Right atrium auricular region (tissue), 2 donors: ENCODE data around the gene KCND3. TPM values are rescaled to one million over a fixed set of nuclear protein-coding genes. Genes with fewer than 3 reads are reported as not detected.

Source experiments
- DNase-seq: peaks from one replicate; pipeline ENCODE4 v3.0.0-alpha.2; 2019; ENCODE audit warnings: low spot score
- H3K27ac ChIP-seq, 2 donors: fragments of 200-600 bp; sonication (generic); 1 replicate in 1 of 2; 2 replicates in 1 of 2; pipeline ENCODE4 v1.5.1; 2016 to 2019
- H3K27me3 ChIP-seq, 2 donors: fragments of 200-600 bp; sonication (generic); one replicate each; pipeline versions ENCODE4 v1.5.1 to v1.6.0; 2017 to 2019
- H3K36me3 ChIP-seq: fragments of 200-600 bp; sonication (generic); one replicate; pipeline ENCODE4 v1.5.1; 2016
- H3K4me1 ChIP-seq, 2 donors: fragments of 200-600 bp; sonication (generic); one replicate each; pipeline versions ENCODE4 v1.5.1 to v1.6.0; 2017 to 2019
- H3K4me3 ChIP-seq, 2 donors: fragments of 200-600 bp; sonication (generic); 1 replicate in 1 of 2; 2 replicates in 1 of 2; pipeline ENCODE4 v1.5.1; 2017 to 2019; ENCODE audit warnings: mild to moderate bottlenecking in 1 of 2, moderate library complexity in 1 of 2
- H3K9me3 ChIP-seq, 2 donors: fragments of 200-600 bp; sonication (generic); one replicate each; pipeline ENCODE4 v1.5.1; 2019
- total RNA-seq, 2 donors: library from RNA; depleted of rRNA; stranded (reverse); fragments of >200 nt; gene quantifications; one replicate each; pipeline ENCODE4 v1.1.0, GENCODE V29; 2016
- TF ChIP-seq, protein P1 (sequence below), 2 donors: fragments of 200-600 bp; sonication (generic); IDR thresholded peaks; one replicate each; pipeline ENCODE4 v1.5.1; 2019; ENCODE audit warnings: antibody characterized with exemption in 2 of 2

Gene KCND3
- total RNA-seq, 2 donors from 2014 or later: 19.6 to 24.9 TPM

DNA sequence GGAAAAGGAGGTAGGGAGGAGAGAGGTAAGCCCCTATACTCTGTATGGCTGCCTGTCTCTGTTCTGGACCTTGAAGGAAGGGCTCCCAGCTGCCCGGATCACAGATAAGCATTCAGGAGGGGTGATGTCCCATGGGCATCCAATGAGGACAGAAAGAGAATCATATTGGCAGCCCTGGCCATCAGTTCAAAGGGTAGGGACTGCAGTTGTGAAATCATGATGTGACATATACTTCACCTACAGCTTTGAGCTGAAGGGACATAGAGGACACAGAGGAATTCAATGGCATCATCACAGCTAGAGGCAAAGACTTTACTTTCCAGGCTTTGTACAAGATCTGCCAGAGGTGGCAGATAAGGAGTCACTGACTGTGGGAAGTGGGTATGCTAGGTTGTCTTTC is 212.2 kb downstream of the KCND3 start:
- TF ChIP-seq, protein P1, sequence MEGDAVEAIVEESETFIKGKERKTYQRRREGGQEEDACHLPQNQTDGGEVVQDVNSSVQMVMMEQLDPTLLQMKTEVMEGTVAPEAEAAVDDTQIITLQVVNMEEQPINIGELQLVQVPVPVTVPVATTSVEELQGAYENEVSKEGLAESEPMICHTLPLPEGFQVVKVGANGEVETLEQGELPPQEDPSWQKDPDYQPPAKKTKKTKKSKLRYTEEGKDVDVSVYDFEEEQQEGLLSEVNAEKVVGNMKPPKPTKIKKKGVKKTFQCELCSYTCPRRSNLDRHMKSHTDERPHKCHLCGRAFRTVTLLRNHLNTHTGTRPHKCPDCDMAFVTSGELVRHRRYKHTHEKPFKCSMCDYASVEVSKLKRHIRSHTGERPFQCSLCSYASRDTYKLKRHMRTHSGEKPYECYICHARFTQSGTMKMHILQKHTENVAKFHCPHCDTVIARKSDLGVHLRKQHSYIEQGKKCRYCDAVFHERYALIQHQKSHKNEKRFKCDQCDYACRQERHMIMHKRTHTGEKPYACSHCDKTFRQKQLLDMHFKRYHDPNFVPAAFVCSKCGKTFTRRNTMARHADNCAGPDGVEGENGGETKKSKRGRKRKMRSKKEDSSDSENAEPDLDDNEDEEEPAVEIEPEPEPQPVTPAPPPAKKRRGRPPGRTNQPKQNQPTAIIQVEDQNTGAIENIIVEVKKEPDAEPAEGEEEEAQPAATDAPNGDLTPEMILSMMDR (IDR thresholded peaks at IDR 0.05): no peak
- Histone ChIP-seq H3K27me3 (no peaks in the 10 kb centered on the region), H3K4me3 (no peak overlapping the region), H3K36me3 (peaks cover 12% of the 10 kb centered on the region), H3K27ac (no peak overlapping the region), H3K4me1 (no peaks in the 10 kb centered on the region), H3K9me3 (no peaks in the 10 kb centered on the region)
- DNase-seq: no peak

DNA sequence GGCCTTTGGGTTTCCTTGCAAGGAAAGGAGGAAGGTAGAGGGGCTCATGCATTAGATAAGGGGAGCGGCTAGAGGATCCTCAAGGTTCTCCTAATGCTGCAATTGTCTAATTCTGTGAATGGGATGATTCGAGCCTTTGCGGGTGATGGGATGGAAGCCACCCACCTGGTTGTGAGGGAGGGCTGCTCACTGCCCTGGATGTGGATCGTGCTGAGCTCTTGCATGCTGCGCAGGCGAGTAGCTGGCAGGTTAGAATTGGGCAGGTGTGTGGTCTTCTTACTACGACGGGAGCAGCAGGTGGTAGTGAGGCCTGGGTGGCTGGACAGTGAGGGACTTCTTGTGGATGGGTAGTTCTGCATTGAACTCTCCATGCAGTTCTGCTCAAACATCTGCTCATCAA is 212.6 kb downstream of the KCND3 start:
- TF ChIP-seq, protein P1 (IDR thresholded peaks at IDR 0.05): no peak
- Histone ChIP-seq H3K9me3 (no peaks in the 10 kb centered on the region), H3K4me3 (no peak overlapping the region), H3K27ac (no peak overlapping the region), H3K4me1 (no peaks in the 10 kb centered on the region), H3K36me3 (peaks cover 12% of the 10 kb centered on the region), H3K27me3 (no peaks in the 10 kb centered on the region)
- no peak for DNase-seq

DNA sequence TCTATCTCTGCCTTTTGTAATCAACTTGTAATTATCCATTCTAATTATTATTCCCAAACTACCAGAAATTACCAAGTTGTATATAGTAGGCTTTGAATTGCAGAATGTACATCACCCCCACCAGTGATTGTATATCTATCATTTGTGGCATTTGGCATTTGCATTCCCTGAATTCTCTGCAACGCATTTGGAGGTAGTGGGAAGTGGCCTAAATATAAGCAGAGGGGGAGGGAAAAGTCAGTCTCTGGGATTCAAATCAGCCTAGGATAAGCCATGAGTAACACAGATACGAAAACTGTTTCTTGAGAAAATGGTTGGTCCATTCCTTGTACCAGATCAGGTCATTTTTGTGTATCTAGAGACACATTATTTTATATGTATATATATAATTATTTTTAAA is 213.1 kb downstream of the KCND3 start:
- no peak for DNase-seq
- TF ChIP-seq, protein P1 (IDR thresholded peaks at IDR 0.05): no peak
- Histone ChIP-seq H3K27ac (no peak overlapping the region), H3K36me3 (peaks cover 12% of the 10 kb centered on the region), H3K4me3 (no peak overlapping the region), H3K4me1 (no peaks in the 10 kb centered on the region), H3K27me3 (no peaks in the 10 kb centered on the region), H3K9me3 (no peaks in the 10 kb centered on the region)

DNA sequence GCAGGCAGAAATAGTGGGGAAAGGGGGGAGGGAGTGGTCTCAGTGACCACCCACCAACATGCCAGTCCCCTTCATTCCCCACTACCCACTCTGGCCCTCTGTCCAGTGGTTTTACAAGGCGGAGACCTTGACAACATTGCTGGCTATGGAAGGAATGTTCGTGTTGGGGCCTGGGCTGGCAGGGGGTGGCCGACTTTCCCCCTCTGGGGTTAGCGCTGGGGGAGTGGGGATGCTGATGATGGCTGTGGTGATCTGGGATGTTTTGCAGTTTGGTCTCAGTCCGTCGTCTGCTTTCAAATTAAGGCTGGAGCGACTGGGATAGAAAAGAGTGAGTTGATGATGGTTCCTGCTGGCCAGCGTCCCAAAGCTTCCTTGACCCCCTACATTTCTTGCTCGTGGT is 213.5 kb downstream of the KCND3 start:
- DNase-seq: no peak
- no peak overlapping the region for H3K4me3 ChIP-seq
- no peaks in the 10 kb centered on the region for H3K4me1 ChIP-seq
- TF ChIP-seq, protein P1 (IDR thresholded peaks at IDR 0.05): no peak
- peaks cover 12% of the 10 kb centered on the region for H3K36me3 ChIP-seq
- no peaks in the 10 kb centered on the region for H3K9me3 ChIP-seq
- H3K27ac ChIP-seq: no peak overlapping the region
- H3K27me3 ChIP-seq: no peaks in the 10 kb centered on the region

DNA sequence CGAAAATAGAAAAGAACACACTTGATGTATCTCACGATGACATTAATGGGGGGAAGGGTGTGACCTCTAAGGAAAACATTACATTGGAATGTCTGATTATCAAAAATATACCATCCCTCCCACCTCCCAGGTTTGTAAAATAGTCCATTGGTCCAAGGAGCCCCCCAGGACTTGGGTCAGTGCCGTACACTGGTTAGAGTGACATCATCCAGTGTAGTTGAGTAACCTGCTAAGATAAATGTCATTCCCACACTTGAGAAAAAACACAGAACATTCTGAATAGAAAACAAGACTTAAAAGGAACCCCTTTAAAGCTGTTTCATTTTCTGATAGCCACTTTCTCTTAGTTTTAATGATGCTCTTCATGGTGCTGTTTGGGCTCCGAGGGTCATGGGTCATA is 218.6 kb downstream of the KCND3 start:
- Histone ChIP-seq H3K36me3 (peaks cover 16% of the 10 kb centered on the region), H3K4me1 (no peaks in the 10 kb centered on the region), H3K9me3 (no peaks in the 10 kb centered on the region), H3K4me3 (no peak overlapping the region), H3K27ac (no peak overlapping the region), H3K27me3 (no peaks in the 10 kb centered on the region)
- no peak for DNase-seq
- TF ChIP-seq, protein P1 (IDR thresholded peaks at IDR 0.05): no peak

DNA sequence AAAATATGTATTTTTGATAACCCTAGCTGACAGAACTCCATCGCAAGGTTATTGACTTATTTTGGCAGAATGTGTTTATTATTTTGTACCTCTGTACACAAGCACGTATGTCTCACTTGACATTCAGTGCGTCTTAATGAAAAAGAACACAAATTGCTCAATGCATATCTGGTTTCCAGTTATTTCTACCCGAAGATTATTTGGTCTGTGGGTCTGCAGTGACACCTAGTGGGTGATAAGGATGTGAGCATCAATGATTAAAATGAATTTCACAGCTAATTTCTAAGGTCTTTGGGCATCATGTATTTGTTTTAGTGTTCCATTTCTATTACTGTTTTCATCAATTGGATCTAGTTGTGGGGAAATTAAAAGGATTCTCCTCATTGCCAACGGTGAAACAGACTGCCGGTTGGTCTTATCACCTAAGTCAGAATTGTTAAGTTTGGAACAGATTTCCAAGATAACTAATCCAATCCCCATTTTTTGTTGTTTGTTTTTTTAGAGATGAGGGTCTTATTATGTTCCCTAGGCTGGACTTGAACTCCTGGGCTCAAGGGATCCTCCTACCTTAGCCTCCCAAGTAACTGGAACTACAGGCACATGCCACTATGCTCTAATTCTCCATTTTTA is 219.8 kb downstream of the KCND3 start:
- Histone ChIP-seq H3K27me3 (no peaks in the 10 kb centered on the region), H3K27ac (no peak overlapping the region), H3K36me3 (peaks cover 29% of the 10 kb centered on the region), H3K4me1 (no peaks in the 10 kb centered on the region), H3K4me3 (no peak overlapping the region), H3K9me3 (no peaks in the 10 kb centered on the region)
- DNase-seq: no peak
- TF ChIP-seq, protein P1 (IDR thresholded peaks at IDR 0.05): peak; percentile 39 to 84
